T-helper 17 cell (primary cell): ENCODE data around the gene SWT1. TPM values are rescaled to one million over a fixed set of nuclear protein-coding genes. Genes with fewer than 3 reads are reported as not detected.
"Not testable (repeated sequence)": the region's sequence is repeated elsewhere in the genome, so short reads cannot be mapped to it uniquely, and the experiment has no call there.

ENCODE experiments used
- ATAC-seq: fragments of 150-1000 bp; cut with Tn5 transposase; 2 replicates; pipeline ENCODE4 v1.10.0; 2021; ENCODE audit warnings: mild to moderate bottlenecking, moderate library complexity
- DNase-seq, 3 donors: peaks; one replicate each; pipeline versions ENCODE4 v3.0.0 to v3.0.0-alpha.2; 2020 to 2021
- H3K9me3 ChIP-seq: one replicate; pipeline ENCODE4 v1.7.0; 2013; ENCODE audit warnings: low read length, mild to moderate bottlenecking; ENCODE audit not compliant: control insufficient read depth, poor library complexity, severe bottlenecking
- H3K27ac Mint-ChIP-seq: one replicate; pipeline ENCODE4 v1.8.0; 2022; ENCODE audit warnings: mild to moderate bottlenecking, moderate library complexity, mixed read lengths
- H3K27me3 Mint-ChIP-seq: one replicate; pipeline ENCODE4 v1.8.0; 2022; ENCODE audit warnings: mixed read lengths
- H3K36me3 Mint-ChIP-seq: one replicate; pipeline ENCODE4 v1.8.0; 2022; ENCODE audit warnings: low read depth, mixed read lengths
- H3K4me1 Mint-ChIP-seq: one replicate; pipeline ENCODE4 v1.8.0; 2022; ENCODE audit warnings: mild to moderate bottlenecking, mixed read lengths
- H3K4me3 Mint-ChIP-seq: one replicate; pipeline ENCODE4 v1.8.0; 2022; ENCODE audit warnings: mild to moderate bottlenecking, moderate library complexity, mixed read lengths
- total RNA-seq, 4 donors: library from RNA in 2 of 4; stranded (reverse) in 2 of 4; gene quantifications; one replicate each; pipeline ENCODE4 v1.2.3 and lab custom pipeline; 2022 to 2026

Gene SWT1
- total RNA-seq, 2 donors from 2014 or later, result 6.6 to 7.5 TPM

DNA sequence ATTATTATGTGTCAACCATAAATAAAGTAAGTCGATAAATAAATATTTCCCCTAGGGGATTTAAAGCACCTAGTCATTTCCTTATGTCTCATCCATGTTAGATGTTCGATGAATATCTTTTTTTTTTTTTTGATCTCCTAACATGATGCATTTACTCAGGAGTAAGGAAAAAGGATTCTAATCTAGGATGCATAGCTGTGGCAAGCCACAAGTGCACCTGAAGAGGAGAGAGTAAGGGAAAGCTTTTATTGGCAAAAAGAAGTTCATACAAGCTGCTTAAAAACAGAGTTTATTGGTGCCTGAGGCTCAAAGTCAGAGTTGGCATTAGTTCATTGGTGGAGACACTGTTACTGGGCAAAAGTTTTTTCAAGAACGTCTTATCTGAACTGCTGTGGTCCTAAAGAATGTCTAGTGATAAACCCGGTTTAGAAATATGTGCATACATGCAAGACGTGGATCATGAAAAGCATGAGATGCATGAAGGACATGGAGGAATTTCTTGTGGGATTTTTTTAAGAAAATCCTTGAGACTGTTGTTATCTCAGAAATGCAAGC, 51.7 kb downstream of the SWT1 start:
- Mint-ChIP-seq H3K27ac (no peak overlapping the region), H3K4me3 (no peak overlapping the region), H3K27me3 (no peaks in the 10 kb centered on the region), H3K36me3 (peaks cover 4% of the 10 kb centered on the region), H3K4me1 (peaks cover 2% of the 10 kb centered on the region)
- H3K9me3 ChIP-seq, result no peaks in the 10 kb centered on the region
- no peak for DNase-seq
- ATAC-seq, result no peak

DNA sequence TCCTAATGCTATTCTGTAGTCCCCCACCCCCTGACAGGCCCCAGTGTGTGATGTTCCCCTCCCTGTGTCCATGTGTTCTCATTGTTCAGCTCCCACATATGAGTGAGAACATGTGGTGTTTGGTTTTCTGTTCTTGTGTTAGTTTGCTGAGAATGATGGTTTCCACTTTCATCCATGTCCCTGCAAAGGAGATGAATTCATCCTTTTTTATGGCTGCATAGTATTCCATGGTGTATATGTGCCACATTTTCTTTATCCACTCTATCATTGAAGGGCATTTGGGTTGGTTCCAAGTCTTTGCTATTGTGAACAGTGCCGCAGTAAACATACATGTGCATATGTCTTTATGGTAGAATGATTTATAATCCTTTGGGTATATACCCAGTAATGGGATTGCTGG, 52.4 kb downstream of the SWT1 start:
- H3K4me3 Mint-ChIP-seq, H3K27me3 Mint-ChIP-seq, H3K4me1 Mint-ChIP-seq, H3K9me3 ChIP-seq, H3K36me3 Mint-ChIP-seq, DNase-seq, ATAC-seq, H3K27ac Mint-ChIP-seq: not testable (repeated sequence)

DNA sequence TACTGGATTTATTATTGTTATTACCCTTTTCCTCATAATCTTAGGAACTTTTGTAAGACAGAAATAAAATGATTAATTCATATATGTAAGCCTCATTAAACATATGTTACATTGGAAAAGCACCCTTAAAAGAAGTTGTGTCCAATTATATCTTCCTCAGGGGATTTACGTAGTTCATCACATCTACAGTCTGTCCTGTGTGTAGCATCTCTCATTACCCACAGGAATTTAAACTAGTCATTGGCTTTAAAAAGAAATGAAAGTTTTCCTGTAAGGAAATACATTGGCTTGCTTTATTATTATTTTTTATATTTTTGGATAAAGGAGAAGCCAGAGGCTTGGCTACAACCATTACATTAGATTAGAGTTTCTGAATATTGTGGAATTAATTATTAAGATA, 56.1 kb downstream of the SWT1 start:
- Mint-ChIP-seq H3K4me1 (no peaks in the 10 kb centered on the region), H3K4me3 (no peak overlapping the region), H3K27me3 (no peaks in the 10 kb centered on the region), H3K27ac (no peak overlapping the region), H3K36me3 (peaks cover 7% of the 10 kb centered on the region)
- DNase-seq (no peak), ATAC-seq (no peak)
- no peaks in the 10 kb centered on the region for H3K9me3 ChIP-seq

DNA sequence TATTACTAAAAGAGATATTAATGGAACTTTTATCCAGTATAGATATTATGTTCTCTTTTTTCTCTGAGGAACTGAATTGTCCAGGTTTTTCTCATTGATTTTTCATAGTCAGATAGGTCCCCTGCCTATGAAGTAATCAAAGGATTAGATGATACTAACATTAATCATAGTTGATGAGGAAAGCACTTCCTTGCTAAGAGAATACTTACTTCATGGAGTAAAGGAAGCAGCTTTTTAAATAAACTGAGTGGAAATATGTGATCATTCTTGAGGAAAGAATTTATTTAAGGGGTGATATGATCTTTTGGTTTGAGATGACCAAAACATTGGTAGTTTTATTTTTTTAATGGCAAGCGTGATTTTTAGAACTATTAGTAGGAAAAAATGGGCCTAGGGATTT, 58.9 kb downstream of the SWT1 start:
- Mint-ChIP-seq H3K27me3 (no peaks in the 10 kb centered on the region), H3K27ac (no peak overlapping the region), H3K36me3 (peaks cover 6% of the 10 kb centered on the region), H3K4me3 (no peak overlapping the region), H3K4me1 (no peaks in the 10 kb centered on the region)
- no peak for DNase-seq
- ATAC-seq, result no peak
- no peaks in the 10 kb centered on the region for H3K9me3 ChIP-seq

DNA sequence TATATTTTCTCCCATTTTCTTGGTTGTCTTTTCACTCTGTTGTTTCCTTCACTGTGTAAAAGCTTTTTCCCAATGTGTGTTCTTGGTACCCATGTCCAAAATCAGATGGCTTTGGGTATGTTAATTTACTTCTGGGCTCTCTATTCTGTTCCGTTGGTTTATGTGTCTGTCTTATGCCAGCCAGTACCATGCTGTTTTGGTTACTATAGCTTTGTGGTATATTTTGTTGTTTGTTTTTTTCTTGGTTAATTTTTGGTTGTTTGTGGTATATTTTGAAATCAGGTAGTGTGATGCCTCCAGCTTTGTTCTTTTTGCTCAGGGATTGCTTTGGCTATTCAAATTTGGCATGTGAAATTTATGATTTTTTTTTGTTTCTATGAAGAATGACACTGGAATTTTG, 67.2 kb downstream of the SWT1 start:
- Mint-ChIP-seq H3K4me1 (peaks cover 6% of the 10 kb centered on the region), H3K4me3 (no peak overlapping the region), H3K36me3 (peaks cover 20% of the 10 kb centered on the region), H3K27ac (no peak overlapping the region), H3K27me3 (no peaks in the 10 kb centered on the region)
- ATAC-seq (no peak), DNase-seq (no peak)
- H3K9me3 ChIP-seq, result no peaks in the 10 kb centered on the region

DNA sequence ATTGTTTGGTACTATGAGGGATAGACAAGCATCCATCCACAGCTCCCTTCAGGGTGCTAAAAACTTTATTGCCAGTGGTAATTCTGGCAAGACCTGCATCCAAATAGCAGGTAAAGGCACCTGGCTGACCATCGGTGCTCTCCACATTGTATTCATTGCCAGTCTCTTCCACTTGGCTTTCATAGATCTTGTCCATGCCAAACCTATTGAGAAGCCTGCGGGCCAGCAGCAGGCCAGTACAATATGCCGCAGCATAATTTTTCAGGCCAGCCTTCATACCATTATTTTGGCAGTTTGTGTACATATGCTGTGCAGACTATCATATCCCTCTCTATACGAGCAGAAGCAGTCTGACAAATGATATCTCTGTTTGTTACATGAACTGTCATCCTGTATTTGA, 70.2 kb downstream of the SWT1 start:
- no peaks in the 10 kb centered on the region for H3K27me3 Mint-ChIP-seq
- no peaks in the 10 kb centered on the region for H3K9me3 ChIP-seq
- H3K27ac Mint-ChIP-seq, result no peak overlapping the region
- DNase-seq (no peak), ATAC-seq (no peak)
- peaks cover 15% of the 10 kb centered on the region for H3K36me3 Mint-ChIP-seq
- H3K4me1 Mint-ChIP-seq, result peaks cover 9% of the 10 kb centered on the region
- H3K4me3 Mint-ChIP-seq, result no peak overlapping the region

DNA sequence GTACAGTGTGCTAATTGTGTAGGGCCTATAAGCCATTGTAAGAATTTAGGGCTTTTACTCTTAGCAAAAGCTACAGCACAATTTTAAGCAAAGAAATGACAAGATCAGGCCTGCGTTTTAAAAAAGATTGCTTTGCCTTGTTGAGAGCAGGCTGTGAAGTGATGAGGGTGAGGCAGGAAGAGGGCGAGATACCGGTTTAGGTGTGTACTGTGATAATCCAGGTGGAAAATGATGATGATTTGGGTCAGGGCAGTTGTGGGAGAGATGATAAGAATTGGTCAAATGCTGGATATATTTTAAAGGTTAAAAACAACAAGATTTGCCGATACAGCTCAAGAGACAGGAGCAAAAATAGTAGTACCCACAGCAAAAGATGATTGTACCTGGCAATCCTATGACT, 72.0 kb downstream of the SWT1 start:
- H3K9me3 ChIP-seq, result no peaks in the 10 kb centered on the region
- H3K4me3 Mint-ChIP-seq, result no peak overlapping the region
- peaks cover 15% of the 10 kb centered on the region for H3K36me3 Mint-ChIP-seq
- no peaks in the 10 kb centered on the region for H3K27me3 Mint-ChIP-seq
- ATAC-seq, result no peak
- no peak for DNase-seq
- peaks cover 9% of the 10 kb centered on the region for H3K4me1 Mint-ChIP-seq
- no peak overlapping the region for H3K27ac Mint-ChIP-seq

DNA sequence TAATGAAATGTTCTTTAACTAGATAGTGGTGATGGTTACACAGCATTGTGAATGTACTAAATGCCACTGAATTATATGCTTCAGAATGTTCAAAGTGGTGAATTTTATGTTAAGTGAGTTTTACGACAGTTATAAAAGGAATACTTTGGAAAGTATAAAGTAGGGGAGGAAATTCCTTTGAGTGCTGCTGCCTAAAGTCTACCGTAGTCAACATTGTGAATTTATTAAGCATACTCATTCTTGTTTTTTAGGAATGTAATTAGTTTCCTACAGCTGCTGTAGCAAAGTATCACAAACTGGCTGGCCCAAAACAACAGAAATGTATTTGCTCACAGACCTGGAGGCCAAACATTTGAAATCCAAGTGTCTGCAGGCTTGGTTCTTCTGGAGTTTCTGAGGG, 73.0 kb downstream of the SWT1 start:
- no peaks in the 10 kb centered on the region for H3K27me3 Mint-ChIP-seq
- no peak for DNase-seq
- peaks cover 12% of the 10 kb centered on the region for H3K36me3 Mint-ChIP-seq
- H3K4me1 Mint-ChIP-seq, result peaks cover 9% of the 10 kb centered on the region
- H3K27ac Mint-ChIP-seq, result no peak overlapping the region
- H3K9me3 ChIP-seq, result no peaks in the 10 kb centered on the region
- no peak overlapping the region for H3K4me3 Mint-ChIP-seq
- ATAC-seq, result no peak

DNA sequence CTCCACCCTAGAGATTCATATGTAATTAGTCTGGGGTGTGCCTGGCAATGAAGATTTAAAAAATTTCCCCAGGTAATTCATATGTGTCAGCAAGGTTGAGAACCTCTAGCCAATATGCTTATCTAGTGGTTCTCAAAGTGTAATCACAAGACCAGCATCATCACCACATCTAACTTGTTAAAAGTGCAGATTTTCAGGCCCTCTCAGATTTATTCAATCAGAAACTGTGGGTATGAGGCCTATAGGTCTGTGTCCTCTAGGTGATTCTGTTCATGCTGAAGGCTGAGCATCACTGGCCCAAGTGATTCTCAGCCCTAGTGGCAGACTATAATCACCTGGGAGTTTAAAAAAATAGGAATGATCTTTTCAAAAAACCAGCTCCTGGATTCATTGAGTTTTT, 75.9 kb downstream of the SWT1 start:
- no peak overlapping the region for H3K4me3 Mint-ChIP-seq
- no peak for ATAC-seq
- peaks cover 9% of the 10 kb centered on the region for H3K4me1 Mint-ChIP-seq
- no peak overlapping the region for H3K27ac Mint-ChIP-seq
- H3K36me3 Mint-ChIP-seq, result peaks cover 10% of the 10 kb centered on the region
- no peak for DNase-seq
- no peaks in the 10 kb centered on the region for H3K9me3 ChIP-seq
- no peaks in the 10 kb centered on the region for H3K27me3 Mint-ChIP-seq

DNA sequence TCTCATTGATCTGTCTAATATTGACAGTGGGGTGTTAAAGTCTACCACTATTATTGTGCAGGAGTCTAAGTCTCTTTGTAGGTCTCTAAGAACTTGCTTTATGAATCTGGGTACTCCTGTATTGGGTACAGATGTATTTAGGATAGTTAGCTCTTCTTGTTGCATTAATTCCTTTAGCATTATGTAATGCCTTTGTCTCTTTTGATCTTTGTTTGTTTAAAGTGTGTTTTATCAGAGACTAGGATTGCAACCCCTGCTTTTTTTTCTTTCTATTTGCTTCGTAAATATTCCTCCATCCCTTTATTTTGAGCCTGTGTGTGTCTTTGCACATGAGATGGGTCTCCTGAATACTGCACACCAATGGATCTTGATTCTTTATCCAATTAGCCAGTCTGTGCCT, 77.2 kb downstream of the SWT1 start:
- not testable (repeated sequence) for H3K27me3 Mint-ChIP-seq, H3K9me3 ChIP-seq, DNase-seq, H3K4me3 Mint-ChIP-seq, H3K4me1 Mint-ChIP-seq, H3K27ac Mint-ChIP-seq, H3K36me3 Mint-ChIP-seq, ATAC-seq

DNA sequence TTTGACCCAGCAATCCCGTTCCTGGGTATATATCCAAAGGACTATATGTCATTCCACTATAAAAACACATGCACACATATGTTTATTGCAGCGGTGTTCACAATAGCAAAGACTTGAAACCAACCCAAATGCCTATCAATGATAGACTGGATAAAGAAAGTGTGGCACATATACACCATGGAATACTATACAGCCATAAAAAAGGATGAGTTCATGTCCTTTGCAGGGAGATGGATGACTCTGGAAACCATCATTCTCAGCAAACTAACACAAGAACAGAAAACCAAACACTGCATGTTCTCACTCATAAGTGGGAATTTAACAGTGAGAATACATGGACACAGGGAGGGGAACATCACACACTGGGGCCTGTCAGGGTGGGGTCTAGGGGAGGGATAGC, 80.2 kb downstream of the SWT1 start:
- not testable (repeated sequence) for H3K36me3 Mint-ChIP-seq, ATAC-seq

DNA sequence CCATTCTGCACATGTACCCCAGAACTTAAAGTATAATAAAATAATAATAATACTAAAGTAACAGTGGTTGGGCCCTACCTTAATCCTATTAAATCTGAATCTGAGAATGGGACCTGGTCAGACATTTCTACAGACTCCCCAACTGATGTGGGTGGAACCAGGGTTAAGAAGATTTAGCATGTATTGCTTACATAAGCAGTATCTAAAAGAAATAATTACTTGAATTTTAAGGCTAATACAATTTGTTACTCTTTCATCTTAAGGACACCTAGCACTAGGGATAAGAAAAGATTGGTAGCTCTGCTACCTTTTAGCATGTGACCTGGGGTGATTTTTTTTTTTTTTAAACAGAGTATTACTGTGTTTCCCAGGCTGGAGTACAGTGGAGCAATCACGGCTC, 80.7 kb downstream of the SWT1 start:
- Mint-ChIP-seq H3K36me3 (peaks cover 8% of the 10 kb centered on the region), H3K27me3 (no peaks in the 10 kb centered on the region), H3K4me1 (peaks cover 23% of the 10 kb centered on the region), H3K4me3 (no peak overlapping the region), H3K27ac (no peak overlapping the region)
- no peak for DNase-seq
- H3K9me3 ChIP-seq, result no peaks in the 10 kb centered on the region
- no peak for ATAC-seq

More for the DNA sequence above, 80.2 kb downstream of the SWT1 start:
- H3K4me1 Mint-ChIP-seq, result peaks cover 23% of the 10 kb centered on the region
- H3K27me3 Mint-ChIP-seq, DNase-seq, H3K4me3 Mint-ChIP-seq, H3K27ac Mint-ChIP-seq, H3K9me3 ChIP-seq: not testable (repeated sequence)

DNA sequence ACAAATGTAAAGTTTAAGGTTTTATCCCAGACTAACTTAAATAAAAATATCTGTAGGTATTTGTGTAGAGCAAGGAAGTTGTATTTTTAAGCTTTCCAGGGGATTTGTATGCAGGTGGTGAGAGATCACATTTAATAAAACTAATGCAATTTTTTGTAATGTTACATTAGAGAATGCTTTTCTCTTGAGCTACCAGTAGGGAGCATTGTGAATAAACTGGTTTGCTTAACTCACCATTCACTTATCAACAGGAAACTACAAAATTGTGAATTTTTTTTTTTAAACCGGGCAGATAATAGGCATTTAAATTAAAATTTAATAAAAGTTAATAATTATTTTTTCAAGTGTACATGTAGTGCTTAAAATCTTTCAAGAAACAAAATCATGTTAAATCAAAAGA, 81.5 kb downstream of the SWT1 start:
- Mint-ChIP-seq H3K4me3 (peak overlapping the region; percentile 75), H3K36me3 (peaks cover 5% of the 10 kb centered on the region), H3K27me3 (no peaks in the 10 kb centered on the region), H3K4me1 (peaks cover 23% of the 10 kb centered on the region), H3K27ac (peak overlapping the region; percentile 89)
- ATAC-seq (peak; percentile 67), DNase-seq (no peak)
- no peaks in the 10 kb centered on the region for H3K9me3 ChIP-seq

DNA sequence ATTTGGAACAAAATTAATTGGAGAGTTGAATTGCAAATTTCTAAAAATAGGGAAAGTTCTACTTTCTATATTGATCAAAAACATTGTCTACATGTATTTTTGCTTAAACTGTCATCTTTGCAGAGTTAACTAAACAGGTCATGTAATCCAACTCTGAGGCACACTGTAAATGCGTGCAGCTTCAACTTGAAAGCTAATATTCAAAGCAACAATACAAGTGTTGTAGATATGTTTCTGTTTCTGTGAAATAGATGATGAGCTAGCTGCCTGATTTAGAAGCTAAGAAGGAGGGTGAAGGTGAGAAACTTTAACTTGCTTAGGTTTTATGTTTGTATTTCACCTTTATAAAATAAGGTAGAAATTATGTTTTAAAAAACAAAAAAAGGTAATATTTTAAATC, 82.9 kb downstream of the SWT1 start:
- Mint-ChIP-seq H3K4me3 (peak overlapping the region; percentile 66), H3K36me3 (peaks cover 4% of the 10 kb centered on the region), H3K4me1 (peaks cover 23% of the 10 kb centered on the region), H3K27ac (peak overlapping the region; percentile 89), H3K27me3 (no peaks in the 10 kb centered on the region)
- DNase-seq (no peak), ATAC-seq (peak; percentile 37)
- H3K9me3 ChIP-seq, result no peaks in the 10 kb centered on the region
